Measurements from ENCODE around the gene ADCY3.

DNA sequence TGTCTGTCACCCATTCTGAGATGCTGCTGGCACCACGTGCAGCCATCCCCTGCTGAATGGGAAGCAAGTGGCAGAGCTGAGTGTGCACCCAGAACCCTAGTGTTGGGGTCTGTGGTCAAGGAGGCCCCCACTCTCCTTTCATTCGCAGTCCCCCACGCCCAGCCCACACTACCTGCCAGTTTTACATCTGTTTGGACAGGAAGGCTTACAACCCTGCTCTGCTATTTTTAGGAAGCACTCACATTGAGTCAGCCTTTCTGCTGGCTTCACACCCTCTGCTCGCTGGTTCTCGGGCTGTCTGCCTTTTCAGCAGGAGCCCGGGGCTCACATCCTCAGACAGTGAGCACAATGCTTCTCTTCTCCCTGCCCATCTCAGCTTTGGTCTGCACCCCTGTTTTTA lies 10.7 kb upstream of the ADCY3 start:
- TF ChIP-seq POLR2A (IDR thresholded peaks at IDR 0.05; ENCODE audit: low read depth, low read length) (no peak), POLR2AphosphoS5 (IDR thresholded peaks at IDR 0.05; ENCODE audit: low read depth, low read length) (no peak), TAF1 (IDR thresholded peaks at IDR 0.05; ENCODE audit: borderline replicate concordance, low read depth, low read length) (no peak)

All from GM12892 (cell line).